Measurements from ENCODE around the gene TIGD3.

The TIGD3 gene

GRCh38 chr11:65395961-65396530 lies 41.5 kb downstream of the TIGD3 start:
- Histone ChIP-seq H3K14ac (ENCODE audit: low read length) (no peak overlapping the region), H3K4me2 (ENCODE audit: low read length) (no peak overlapping the region), H2BK5ac (ENCODE audit: low read depth, low read length, poor library complexity) (no peak overlapping the region), H3K79me2 (ENCODE audit: control insufficient read depth, insufficient read depth, low read length, poor library complexity) (no peaks in the 10 kb centered on the region), H4K12ac (ENCODE audit: low read depth, low read length) (no peak overlapping the region), H3K27me3 (ENCODE audit: insufficient read depth, low read length) (no peaks in the 10 kb centered on the region), H4K91ac (ENCODE audit: low read depth, low read length) (no peak overlapping the region), H2AFZ (ENCODE audit: insufficient read depth, low read length, poor library complexity) (no peak overlapping the region), H3K4me3 (ENCODE audit: low read depth, low read length) (no peak overlapping the region), H3K9ac (ENCODE audit: low read length) (no peak overlapping the region), H3K27ac (ENCODE audit: low read depth, low read length) (no peak overlapping the region), H2BK12ac (ENCODE audit: low read length) (no peak overlapping the region), H3K23ac (ENCODE audit: low read length) (no peak overlapping the region), H3K36me3 (ENCODE audit: control insufficient read depth in 1 of 2, insufficient read depth in 2 of 2, low read length in 2 of 2) (peaks cover 83 to 87% of the 10 kb centered on the region in 2 experiments), H2BK120ac (ENCODE audit: insufficient read depth, low read length, poor library complexity) (no peak overlapping the region), H3K9me3 (ENCODE audit: insufficient read depth, low read depth, low read length) (no peaks in the 10 kb centered on the region), H2AK5ac (ENCODE audit: low read length) (no peak overlapping the region), H3K79me1 (ENCODE audit: low read length) (no peaks in the 10 kb centered on the region), H3K4ac (ENCODE audit: low read depth, low read length) (no peak overlapping the region), H3K18ac (ENCODE audit: low read length) (no peak overlapping the region), H4K8ac (ENCODE audit: low read depth, low read length) (no peak overlapping the region), H3K4me1 (ENCODE audit: control insufficient read depth in 1 of 2, insufficient read depth in 2 of 2, low read length in 2 of 2) (peaks cover 2 to 4% of the 10 kb centered on the region in 2 experiments)
- WGBS (ENCODE audit: extremely low coverage, insufficient coverage, insufficient read length) = no CpG with 5 or more reads among the region's 15 CpGs
- no peak for DNase-seq

DNA sequence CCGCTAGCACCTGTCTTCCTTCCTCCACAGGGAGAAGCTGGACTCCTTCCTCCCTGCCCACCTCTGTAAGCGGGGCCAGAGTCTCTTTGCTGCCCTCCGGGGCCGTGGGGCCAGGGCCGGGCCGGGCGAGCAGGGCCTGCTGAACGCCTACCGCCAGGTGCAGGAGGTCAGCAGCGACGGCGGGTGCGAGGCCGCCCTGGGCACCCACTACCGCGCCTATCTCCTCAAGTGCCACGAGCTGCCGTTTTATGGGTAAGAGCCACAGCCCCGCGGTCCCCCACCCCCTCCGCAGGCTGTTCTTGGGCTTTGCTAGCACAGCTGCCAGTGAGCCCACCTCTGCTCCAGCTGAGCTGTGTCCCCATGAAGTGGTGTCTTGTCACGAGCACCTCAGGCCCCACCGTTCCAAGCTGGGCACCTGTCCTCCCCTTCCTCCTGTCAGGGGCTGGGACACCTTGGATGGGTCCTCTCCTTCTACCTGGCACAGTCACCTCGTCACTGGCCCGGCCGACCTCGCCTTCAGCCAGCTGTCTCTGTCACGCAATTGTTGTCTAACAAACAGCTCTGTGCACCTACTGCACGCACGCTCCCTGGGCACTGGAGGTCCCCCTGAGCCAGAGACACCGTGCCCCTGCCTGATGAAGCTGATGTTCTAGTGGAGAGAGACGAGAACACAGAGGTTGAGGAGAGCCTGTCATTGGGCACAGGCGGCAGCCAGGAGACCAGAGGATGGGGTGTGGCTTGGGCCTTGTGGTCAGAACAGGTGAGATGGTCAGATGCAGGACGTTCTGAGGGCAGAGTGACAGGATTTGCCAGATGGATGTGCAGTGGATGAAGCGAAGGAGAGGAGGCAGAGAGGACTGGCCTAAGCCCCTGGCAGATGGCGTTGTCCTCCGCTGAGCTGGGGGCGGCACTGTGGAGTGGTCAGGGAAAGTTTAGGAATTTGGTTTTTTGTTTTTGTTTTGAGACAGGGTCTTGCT lies 42.5 kb downstream of the TIGD3 start:
- no peak overlapping the region for H3K4me2 ChIP-seq (ENCODE audit: low read length)
- no peaks in the 10 kb centered on the region for H3K27me3 ChIP-seq (ENCODE audit: insufficient read depth, low read length)
- H2AK5ac ChIP-seq (ENCODE audit: low read length) = no peak overlapping the region
- H2AFZ ChIP-seq (ENCODE audit: insufficient read depth, low read length, poor library complexity) = no peak overlapping the region
- no peak overlapping the region for H3K4me3 ChIP-seq (ENCODE audit: low read depth, low read length)
- H2BK12ac ChIP-seq (ENCODE audit: low read length) = no peak overlapping the region
- no peak overlapping the region for H3K27ac ChIP-seq (ENCODE audit: low read depth, low read length)
- no peak overlapping the region for H2BK5ac ChIP-seq (ENCODE audit: low read depth, low read length, poor library complexity)
- WGBS (ENCODE audit: extremely low coverage, insufficient coverage, insufficient read length) = no CpG with 5 or more reads among the region's 38 CpGs
- H3K9ac ChIP-seq (ENCODE audit: low read length) = no peak overlapping the region
- H4K8ac ChIP-seq (ENCODE audit: low read depth, low read length) = no peak overlapping the region
- DNase-seq = no peak
- H3K4me1 ChIP-seq (ENCODE audit: control insufficient read depth in 1 of 2, insufficient read depth in 2 of 2, low read length in 2 of 2) = no peaks in the 10 kb centered on the region
- H4K12ac ChIP-seq (ENCODE audit: low read depth, low read length) = no peak overlapping the region
- no peak overlapping the region for H3K14ac ChIP-seq (ENCODE audit: low read length)
- H2BK120ac ChIP-seq (ENCODE audit: insufficient read depth, low read length, poor library complexity) = no peak overlapping the region
- no peaks in the 10 kb centered on the region for H3K9me3 ChIP-seq (ENCODE audit: insufficient read depth, low read depth, low read length)
- H3K79me1 ChIP-seq (ENCODE audit: low read length) = no peaks in the 10 kb centered on the region
- H4K91ac ChIP-seq (ENCODE audit: low read depth, low read length) = no peak overlapping the region
- no peak overlapping the region for H3K18ac ChIP-seq (ENCODE audit: low read length)
- no peaks in the 10 kb centered on the region for H3K79me2 ChIP-seq (ENCODE audit: control insufficient read depth, insufficient read depth, low read length, poor library complexity)
- no peak overlapping the region for H3K23ac ChIP-seq (ENCODE audit: low read length)
- peaks cover 81 to 85% of the 10 kb centered on the region in 2 experiments for H3K36me3 ChIP-seq (ENCODE audit: control insufficient read depth in 1 of 2, insufficient read depth in 2 of 2, low read length in 2 of 2)
- no peak overlapping the region for H3K4ac ChIP-seq (ENCODE audit: low read depth, low read length)

GRCh38 chr11:65398362-65398910 lies 43.9 kb downstream of the TIGD3 start:
- no peaks in the 10 kb centered on the region for H3K9me3 ChIP-seq (ENCODE audit: insufficient read depth, low read depth, low read length)
- no peak overlapping the region for H3K4ac ChIP-seq (ENCODE audit: low read depth, low read length)
- no peaks in the 10 kb centered on the region for H3K27me3 ChIP-seq (ENCODE audit: insufficient read depth, low read length)
- no CpG with 5 or more reads among the region's 16 CpGs for WGBS (ENCODE audit: extremely low coverage, insufficient coverage, insufficient read length)
- no peak overlapping the region for H3K9ac ChIP-seq (ENCODE audit: low read length)
- H2BK5ac ChIP-seq (ENCODE audit: low read depth, low read length, poor library complexity) = no peak overlapping the region
- no peak overlapping the region for H3K27ac ChIP-seq (ENCODE audit: low read depth, low read length)
- no peaks in the 10 kb centered on the region for H3K79me1 ChIP-seq (ENCODE audit: low read length)
- no peak overlapping the region for H2AFZ ChIP-seq (ENCODE audit: insufficient read depth, low read length, poor library complexity)
- no peak overlapping the region for H3K23ac ChIP-seq (ENCODE audit: low read length)
- H3K4me3 ChIP-seq (ENCODE audit: low read depth, low read length) = no peak overlapping the region
- DNase-seq = no peak
- H2BK120ac ChIP-seq (ENCODE audit: insufficient read depth, low read length, poor library complexity) = no peak overlapping the region
- no peaks in the 10 kb centered on the region for H3K4me1 ChIP-seq (ENCODE audit: control insufficient read depth in 1 of 2, insufficient read depth in 2 of 2, low read length in 2 of 2)
- no peak overlapping the region for H2BK12ac ChIP-seq (ENCODE audit: low read length)
- H4K12ac ChIP-seq (ENCODE audit: low read depth, low read length) = no peak overlapping the region
- no peak overlapping the region for H4K91ac ChIP-seq (ENCODE audit: low read depth, low read length)
- H3K14ac ChIP-seq (ENCODE audit: low read length) = no peak overlapping the region
- no peak overlapping the region for H2AK5ac ChIP-seq (ENCODE audit: low read length)
- no peaks in the 10 kb centered on the region for H3K79me2 ChIP-seq (ENCODE audit: control insufficient read depth, insufficient read depth, low read length, poor library complexity)
- H3K18ac ChIP-seq (ENCODE audit: low read length) = no peak overlapping the region
- no peak overlapping the region for H4K8ac ChIP-seq (ENCODE audit: low read depth, low read length)
- H3K4me2 ChIP-seq (ENCODE audit: low read length) = no peak overlapping the region
- H3K36me3 ChIP-seq (ENCODE audit: control insufficient read depth in 1 of 2, insufficient read depth in 2 of 2, low read length in 2 of 2) = peaks cover 73 to 74% of the 10 kb centered on the region in 2 experiments

DNA sequence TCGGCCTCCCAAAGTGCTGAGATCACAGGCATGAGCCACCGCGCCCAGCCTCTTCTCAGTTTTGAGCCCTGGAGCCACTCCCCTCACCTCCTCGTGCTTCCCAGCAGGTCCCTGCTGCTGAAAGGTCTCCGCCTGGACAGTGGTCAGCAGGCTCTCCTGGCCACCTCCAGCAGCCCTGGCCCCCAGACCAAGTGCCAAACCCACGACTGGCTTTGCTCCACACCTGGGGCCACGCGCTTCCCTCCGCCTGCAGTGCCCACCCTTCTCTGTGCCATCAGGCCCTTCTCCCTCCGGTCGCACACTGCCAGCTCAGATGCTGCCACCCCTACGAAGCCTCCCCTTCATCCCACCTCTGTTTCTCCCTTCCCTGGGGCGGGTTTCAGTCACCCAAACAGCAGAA lies 44.7 kb downstream of the TIGD3 start:
- H3K4me1 ChIP-seq (ENCODE audit: control insufficient read depth in 1 of 2, insufficient read depth in 2 of 2, low read length in 2 of 2) = no peaks in the 10 kb centered on the region
- H3K18ac ChIP-seq (ENCODE audit: low read length) = no peak overlapping the region
- no peak overlapping the region for H2AK5ac ChIP-seq (ENCODE audit: low read length)
- DNase-seq = no peak
- H3K14ac ChIP-seq (ENCODE audit: low read length) = no peak overlapping the region
- H3K4ac ChIP-seq (ENCODE audit: low read depth, low read length) = no peak overlapping the region
- H4K8ac ChIP-seq (ENCODE audit: low read depth, low read length) = no peak overlapping the region
- H3K79me1 ChIP-seq (ENCODE audit: low read length) = no peaks in the 10 kb centered on the region
- no peak overlapping the region for H3K4me3 ChIP-seq (ENCODE audit: low read depth, low read length)
- no peaks in the 10 kb centered on the region for H3K27me3 ChIP-seq (ENCODE audit: insufficient read depth, low read length)
- H3K27ac ChIP-seq (ENCODE audit: low read depth, low read length) = no peak overlapping the region
- no peak overlapping the region for H3K9ac ChIP-seq (ENCODE audit: low read length)
- no peaks in the 10 kb centered on the region for H3K79me2 ChIP-seq (ENCODE audit: control insufficient read depth, insufficient read depth, low read length, poor library complexity)
- H3K23ac ChIP-seq (ENCODE audit: low read length) = no peak overlapping the region
- no peaks in the 10 kb centered on the region for H3K9me3 ChIP-seq (ENCODE audit: insufficient read depth, low read depth, low read length)
- no peak overlapping the region for H2BK120ac ChIP-seq (ENCODE audit: insufficient read depth, low read length, poor library complexity)
- no peak overlapping the region for H2AFZ ChIP-seq (ENCODE audit: insufficient read depth, low read length, poor library complexity)
- no peak overlapping the region for H4K12ac ChIP-seq (ENCODE audit: low read depth, low read length)
- no peak overlapping the region for H4K91ac ChIP-seq (ENCODE audit: low read depth, low read length)
- no peak overlapping the region for H3K4me2 ChIP-seq (ENCODE audit: low read length)
- peaks cover 72 to 74% of the 10 kb centered on the region in 2 experiments for H3K36me3 ChIP-seq (ENCODE audit: control insufficient read depth in 1 of 2, insufficient read depth in 2 of 2, low read length in 2 of 2)
- H2BK5ac ChIP-seq (ENCODE audit: low read depth, low read length, poor library complexity) = no peak overlapping the region
- no peak overlapping the region for H2BK12ac ChIP-seq (ENCODE audit: low read length)
- WGBS (ENCODE audit: extremely low coverage, insufficient coverage, insufficient read length) = no CpG with 5 or more reads among the region's 13 CpGs

All from trophoblast cell (in vitro differentiated cells and primary cell).